Loucy (cell line): ENCODE results near the gene CAMKMT.

Experiments
- H2AFZ ChIP-seq: fragments of 200-600 bp; sonication (generic); 2 replicates; pipeline ENCODE4 v1.6.0; 2016; ENCODE audit warnings: antibody characterized with exemption, mild to moderate bottlenecking, low read length, moderate library complexity
- H3F3A ChIP-seq: fragments of 200-600 bp; 2 replicates; pipeline ENCODE4 v1.6.0; 2016; ENCODE audit warnings: antibody characterized with exemption, low read depth, mild to moderate bottlenecking
- H3K27me3 ChIP-seq: fragments of 200-600 bp; sonication (generic); 2 replicates; pipeline ENCODE4 v1.6.1; 2014; ENCODE audit warnings: low read length, mild to moderate bottlenecking; ENCODE audit not compliant: insufficient read depth, poor library complexity, severe bottlenecking
- H3K36me3 ChIP-seq: fragments of 200-600 bp; sonication (generic); 2 replicates; pipeline ENCODE4 v1.6.1; 2016; ENCODE audit warnings: low read length; ENCODE audit not compliant: insufficient read depth
- H3K4me1 ChIP-seq: fragments of 200-600 bp; sonication (generic); 2 replicates; pipeline ENCODE4 v1.5.1; 2014; ENCODE audit warnings: low read length, mild to moderate bottlenecking; ENCODE audit not compliant: insufficient read depth, poor library complexity, severe bottlenecking
- H3K4me2 ChIP-seq: fragments of 200-600 bp; sonication (generic); 2 replicates; pipeline ENCODE4 v1.6.0; 2014; ENCODE audit warnings: antibody characterized with exemption, low read length, low read depth, mild to moderate bottlenecking; ENCODE audit not compliant: poor library complexity, severe bottlenecking
- H3K4me3 ChIP-seq: fragments of 200-600 bp; sonication (generic); 2 replicates; pipeline ENCODE4 v1.5.1; 2014; ENCODE audit warnings: low read length, mild to moderate bottlenecking, mixed read lengths; ENCODE audit not compliant: poor library complexity, severe bottlenecking
- H3K79me2 ChIP-seq: fragments of 200-600 bp; sonication (generic); 2 replicates; pipeline ENCODE4 v1.6.1; 2014; ENCODE audit warnings: low read length; ENCODE audit not compliant: insufficient read depth
- H3K9ac ChIP-seq: fragments of 200-600 bp; sonication (generic); 2 replicates; pipeline ENCODE4 v1.6.0; 2014; ENCODE audit warnings: mild to moderate bottlenecking, low read depth, low read length, moderate library complexity; ENCODE audit not compliant: poor library complexity, severe bottlenecking
- H3K9me2 ChIP-seq: fragments of 200-600 bp; sonication (generic); replicated peaks from 2 replicates; pipeline ENCODE4 v1.6.1; 2016; ENCODE audit warnings: low read depth, low read length, mixed read lengths
- H3K9me3 ChIP-seq: fragments of 200-600 bp; sonication (generic); 2 replicates; pipeline ENCODE4 v1.6.1; 2014; ENCODE audit warnings: mild to moderate bottlenecking, antibody characterized with exemption, low read length, low read depth; ENCODE audit not compliant: insufficient read depth
- H4K20me1 ChIP-seq: fragments of 200-600 bp; sonication (generic); 2 replicates; pipeline ENCODE4 v1.6.0; 2014; ENCODE audit warnings: antibody characterized with exemption, low read length, mild to moderate bottlenecking; ENCODE audit not compliant: insufficient read depth, poor library complexity, severe bottlenecking
- EZH2phosphoT487 ChIP-seq: fragments of 200-600 bp; IDR thresholded peaks from 2 replicates; pipeline ENCODE4 v1.6.1; 2018; ENCODE audit warnings: antibody characterized with exemption, mild to moderate bottlenecking, moderate library complexity, borderline replicate concordance
- TF ChIP-seq, protein P1 (sequence below): fragments of 200-600 bp; sonication (generic); conservative IDR thresholded peaks from 2 replicates; pipeline ENCODE4 v1.5.1; 2014; ENCODE audit warnings: mild to moderate bottlenecking, antibody characterized with exemption, low read length

Gene CAMKMT

GRCh38 chr2:44320832-44321231 is 40.9 kb upstream of the CAMKMT start:
- H3K4me3 ChIP-seq, result no peak overlapping the region
- no peaks in the 10 kb centered on the region for H3F3A ChIP-seq
- TF ChIP-seq EZH2phosphoT487, result no peak
- TF ChIP-seq, protein P1, sequence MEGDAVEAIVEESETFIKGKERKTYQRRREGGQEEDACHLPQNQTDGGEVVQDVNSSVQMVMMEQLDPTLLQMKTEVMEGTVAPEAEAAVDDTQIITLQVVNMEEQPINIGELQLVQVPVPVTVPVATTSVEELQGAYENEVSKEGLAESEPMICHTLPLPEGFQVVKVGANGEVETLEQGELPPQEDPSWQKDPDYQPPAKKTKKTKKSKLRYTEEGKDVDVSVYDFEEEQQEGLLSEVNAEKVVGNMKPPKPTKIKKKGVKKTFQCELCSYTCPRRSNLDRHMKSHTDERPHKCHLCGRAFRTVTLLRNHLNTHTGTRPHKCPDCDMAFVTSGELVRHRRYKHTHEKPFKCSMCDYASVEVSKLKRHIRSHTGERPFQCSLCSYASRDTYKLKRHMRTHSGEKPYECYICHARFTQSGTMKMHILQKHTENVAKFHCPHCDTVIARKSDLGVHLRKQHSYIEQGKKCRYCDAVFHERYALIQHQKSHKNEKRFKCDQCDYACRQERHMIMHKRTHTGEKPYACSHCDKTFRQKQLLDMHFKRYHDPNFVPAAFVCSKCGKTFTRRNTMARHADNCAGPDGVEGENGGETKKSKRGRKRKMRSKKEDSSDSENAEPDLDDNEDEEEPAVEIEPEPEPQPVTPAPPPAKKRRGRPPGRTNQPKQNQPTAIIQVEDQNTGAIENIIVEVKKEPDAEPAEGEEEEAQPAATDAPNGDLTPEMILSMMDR, result no peak
- H3K4me2 ChIP-seq, result no peak overlapping the region
- H3K79me2 ChIP-seq, result no peaks in the 10 kb centered on the region
- no peaks in the 10 kb centered on the region for H3K9me3 ChIP-seq
- no peak overlapping the region for H3K9ac ChIP-seq
- peaks cover 42% of the 10 kb centered on the region for H3K36me3 ChIP-seq
- H2AFZ ChIP-seq, result no peak overlapping the region
- H4K20me1 ChIP-seq, result no peaks in the 10 kb centered on the region
- H3K9me2 ChIP-seq, result no peaks in the 10 kb centered on the region
- no peaks in the 10 kb centered on the region for H3K27me3 ChIP-seq
- H3K4me1 ChIP-seq, result no peaks in the 10 kb centered on the region

DNA sequence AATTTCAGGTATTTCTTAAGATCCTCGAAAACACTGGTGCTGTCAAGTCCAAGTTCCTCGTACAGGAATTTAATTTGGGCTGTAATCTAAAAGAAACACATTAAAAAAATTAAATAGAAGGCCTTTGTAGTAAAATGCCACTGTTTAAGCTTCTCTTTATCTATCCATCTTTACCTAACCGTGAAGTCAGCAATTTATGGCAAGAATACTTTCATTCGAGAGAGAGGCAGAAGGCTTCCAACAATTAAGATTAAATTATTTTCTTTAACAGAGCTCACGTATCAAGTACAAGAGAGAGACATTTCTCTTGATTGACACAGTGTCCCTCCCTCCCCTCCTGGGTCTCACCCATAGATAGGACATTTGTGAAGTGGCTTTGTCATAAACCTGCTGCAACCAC is 40.4 kb upstream of the CAMKMT start:
- no peak overlapping the region for H3K4me3 ChIP-seq
- peaks cover 45% of the 10 kb centered on the region for H3K36me3 ChIP-seq
- H3K4me2 ChIP-seq, result no peak overlapping the region
- H3K79me2 ChIP-seq, result no peaks in the 10 kb centered on the region
- no peaks in the 10 kb centered on the region for H3K27me3 ChIP-seq
- no peak overlapping the region for H2AFZ ChIP-seq
- no peak overlapping the region for H3K9ac ChIP-seq
- H3K4me1 ChIP-seq, result no peaks in the 10 kb centered on the region
- H4K20me1 ChIP-seq, result no peaks in the 10 kb centered on the region
- H3K9me3 ChIP-seq, result no peaks in the 10 kb centered on the region
- H3K9me2 ChIP-seq, result no peaks in the 10 kb centered on the region
- H3F3A ChIP-seq, result no peaks in the 10 kb centered on the region
- TF ChIP-seq, protein P1, result no peak
- TF ChIP-seq EZH2phosphoT487, result no peak

GRCh38 chr2:44324971-44325426 is 36.7 kb upstream of the CAMKMT start:
- Histone ChIP-seq H3K4me3 (no peak overlapping the region), H3K79me2 (no peaks in the 10 kb centered on the region), H3K9me3 (no peaks in the 10 kb centered on the region), H2AFZ (no peak overlapping the region), H3K9me2 (no peaks in the 10 kb centered on the region), H4K20me1 (no peaks in the 10 kb centered on the region), H3F3A (no peaks in the 10 kb centered on the region), H3K4me2 (no peak overlapping the region), H3K4me1 (no peaks in the 10 kb centered on the region), H3K27me3 (no peaks in the 10 kb centered on the region), H3K9ac (no peak overlapping the region), H3K36me3 (peaks cover 50% of the 10 kb centered on the region)
- TF ChIP-seq, protein P1, result no peak
- no peak for TF ChIP-seq EZH2phosphoT487
